Stimulated activated CD4-positive, alpha-beta T cell treated with anti-CD3 and anti-CD28 coated beads, TNF-alpha, amount 100 ng/mL, for 48 hours (primary cell): ENCODE data around the gene DLG2.

Experiments
- DNase-seq, 3 donors: peaks; one replicate each; pipeline ENCODE4 v3.0.0-alpha.2; 2020; ENCODE audit warnings: low read depth in 3 of 3

The DLG2 gene

GRCh38 chr11:84130646-84131427 is 1496.3 kb downstream of the DLG2 start:
- no peak for DNase-seq

- DNase-seq, result no peak
Observed at GRCh38 chr11:84129961-84130576, 1497.1 kb downstream of the DLG2 start.

- DNase-seq, result no peak
Observed at GRCh38 chr11:84128840-84129239, 1498.3 kb downstream of the DLG2 start.

- no peak for DNase-seq
Observed at GRCh38 chr11:84117394-84117793, 1509.8 kb downstream of the DLG2 start.

GRCh38 chr11:84106541-84106940 is 1520.6 kb downstream of the DLG2 start:
- no peak for DNase-seq

- no peak for DNase-seq
Observed at GRCh38 chr11:84105148-84105547, 1522.0 kb downstream of the DLG2 start.

- no peak for DNase-seq
Observed at GRCh38 chr11:84103096-84103495, 1524.0 kb downstream of the DLG2 start.

- DNase-seq, result no peak
Observed at GRCh38 chr11:84097186-84097585, 1530.0 kb downstream of the DLG2 start.

- DNase-seq, result no peak
Observed at GRCh38 chr11:84091212-84091986, 1535.7 kb downstream of the DLG2 start.

- DNase-seq, result no peak
Observed at GRCh38 chr11:84089072-84090057, 1537.8 kb downstream of the DLG2 start.

GRCh38 chr11:84071851-84072250 is 1555.3 kb downstream of the DLG2 start:
- no peak for DNase-seq

GRCh38 chr11:84069048-84069447 is 1558.1 kb downstream of the DLG2 start:
- no peak for DNase-seq

GRCh38 chr11:84061726-84062125 is 1565.4 kb downstream of the DLG2 start:
- no peak for DNase-seq

- no peak for DNase-seq
Observed at GRCh38 chr11:84056653-84057376, 1570.3 kb downstream of the DLG2 start.

- no peak for DNase-seq
Observed at GRCh38 chr11:84045146-84045545, 1582.0 kb downstream of the DLG2 start.

GRCh38 chr11:84044706-84045105 is 1582.4 kb downstream of the DLG2 start:
- DNase-seq, result no peak

GRCh38 chr11:84036664-84037194 is 1590.4 kb downstream of the DLG2 start:
- no peak for DNase-seq

- DNase-seq, result no peak
Observed at GRCh38 chr11:84035645-84036044, 1591.5 kb downstream of the DLG2 start.

GRCh38 chr11:84034484-84034883 is 1592.7 kb downstream of the DLG2 start:
- DNase-seq, result no peak

- DNase-seq, result no peak
Observed at GRCh38 chr11:84024266-84024665, 1602.9 kb downstream of the DLG2 start.

- DNase-seq, result no peak
Observed at GRCh38 chr11:84022695-84023094, 1604.4 kb downstream of the DLG2 start.
